Neural progenitor cell (in vitro differentiated cells): ENCODE results near the gene PIK3R2. TPM values are rescaled to one million over a fixed set of nuclear protein-coding genes. Genes with fewer than 3 reads are reported as not detected.

Experiments used
- DNase-seq: peaks from one replicate; pipeline ENCODE4 v3.0.0-alpha.2; 2016; ENCODE audit warnings: low spot score
- H2AFZ ChIP-seq: fragments of 200-600 bp; sonication (generic); replicated peaks from 2 replicates; pipeline ENCODE4 v1.6.1; 2016; ENCODE audit warnings: antibody characterized with exemption
- H3F3A ChIP-seq: fragments of 200-600 bp; sonication (generic); 2 replicates; pipeline ENCODE4 v1.6.1; 2016; ENCODE audit warnings: antibody characterized with exemption, low read depth
- H3K27ac ChIP-seq: fragments of 200-600 bp; sonication (generic); 2 replicates; pipeline ENCODE4 v1.5.1; 2016; ENCODE audit warnings: mild to moderate bottlenecking
- H3K27me3 ChIP-seq: fragments of 200-600 bp; sonication (generic); 2 replicates; pipeline ENCODE4 v1.6.1; 2016; ENCODE audit warnings: mild to moderate bottlenecking, moderate library complexity
- H3K36me3 ChIP-seq: fragments of 200-600 bp; sonication (generic); 2 replicates; pipeline ENCODE4 v1.5.1; 2016
- H3K4me1 ChIP-seq: fragments of 200-600 bp; sonication (generic); 2 replicates; pipeline ENCODE4 v1.6.1; 2016; ENCODE audit warnings: mixed run types
- H3K4me2 ChIP-seq: fragments of 200-600 bp; sonication (generic); 2 replicates; pipeline ENCODE4 v1.6.1; 2016
- H3K4me3 ChIP-seq: fragments of 200-600 bp; sonication (generic); 2 replicates; pipeline ENCODE4 v1.5.1; 2016
- H3K79me2 ChIP-seq: fragments of 200-600 bp; sonication (generic); 2 replicates; pipeline ENCODE4 v1.6.1; 2016; ENCODE audit warnings: low read depth
- H3K9ac ChIP-seq: fragments of 200-600 bp; sonication (generic); 2 replicates; pipeline ENCODE4 v1.6.1; 2016
- H3K9me3 ChIP-seq: fragments of 200-600 bp; sonication (generic); 2 replicates; pipeline ENCODE4 v1.5.1; 2016; ENCODE audit warnings: low read depth
- H4K20me1 ChIP-seq: fragments of 200-600 bp; sonication (generic); 2 replicates; pipeline ENCODE4 v1.6.1; 2016; ENCODE audit warnings: low read depth
- H3K27ac Mint-ChIP-seq: 3 replicates; pipeline ENCODE4 v1.8.0; 2021; ENCODE audit warnings: mixed read lengths
- H3K27me3 Mint-ChIP-seq: 2 replicates; pipeline ENCODE4 v1.8.0; 2022; ENCODE audit warnings: low read depth, mild to moderate bottlenecking, inconsistent platforms, moderate library complexity, mixed read lengths; ENCODE audit not compliant: insufficient read depth
- H3K36me3 Mint-ChIP-seq: 3 replicates; pipeline ENCODE4 v1.8.0; 2021; ENCODE audit warnings: mixed read lengths
- H3K4me1 Mint-ChIP-seq: 3 replicates; pipeline ENCODE4 v1.8.0; 2021; ENCODE audit warnings: mixed read lengths
- H3K4me3 Mint-ChIP-seq: 3 replicates; pipeline ENCODE4 v1.8.0; 2021; ENCODE audit warnings: mild to moderate bottlenecking, moderate library complexity, mixed read lengths
- H3K9me3 Mint-ChIP-seq: 3 replicates; pipeline ENCODE4 v1.8.0; 2020; ENCODE audit warnings: mixed read lengths
- EZH2 ChIP-seq: fragments of 200-600 bp; sonication (generic); IDR thresholded peaks from 2 replicates; pipeline ENCODE4 v1.6.1; 2017; ENCODE audit warnings: antibody characterized with exemption, mild to moderate bottlenecking, moderate library complexity
- EZH2phosphoT487 ChIP-seq: fragments of 200-600 bp; sonication (generic); IDR thresholded peaks from 2 replicates; pipeline ENCODE4 v1.6.1; 2017; ENCODE audit warnings: antibody characterized with exemption
- total RNA-seq: library from RNA; depleted of rRNA; stranded (reverse); fragments of >200 nt; gene quantifications from 2 replicates; pipeline ENCODE4 v1.2.3, GENCODE V29; 2015; ENCODE audit warnings: low replicate concordance
- TF ChIP-seq, protein P1 (sequence below): fragments of 200-600 bp; sonication (generic); IDR thresholded peaks from 2 replicates; pipeline ENCODE4 v1.5.1; 2017; ENCODE audit warnings: antibody characterized with exemption, mild to moderate bottlenecking

Gene PIK3R2
- total RNA-seq, 1 donor from 2014 or later = 21.4 TPM

DNA sequence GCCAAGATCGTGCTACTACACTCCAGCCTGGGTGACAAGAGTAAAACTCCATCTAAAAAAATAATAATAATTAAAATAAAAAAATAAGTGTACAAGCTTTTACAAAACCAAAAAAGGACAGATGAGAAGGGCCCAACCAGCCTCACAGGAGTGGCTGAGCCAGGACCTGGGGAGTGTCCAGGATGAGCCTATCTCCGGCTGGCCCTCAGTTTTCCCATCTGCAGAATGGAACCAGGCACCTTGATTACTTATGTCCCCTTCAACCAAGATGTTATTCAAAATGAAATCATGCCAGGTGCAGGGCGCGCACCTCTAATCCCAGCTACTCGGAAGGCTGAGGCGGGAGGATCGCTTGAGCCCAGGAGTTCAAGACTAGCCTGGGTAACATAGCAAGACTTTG, 11.1 kb downstream of the PIK3R2 start:
- Histone ChIP-seq H4K20me1 (peaks cover 10% of the 10 kb centered on the region), H3K36me3 (no peaks in the 10 kb centered on the region), H3K79me2 (no peaks in the 10 kb centered on the region), H3K9ac (no peak overlapping the region), H3F3A (peaks cover 5% of the 10 kb centered on the region), H3K4me3 (no peak overlapping the region), H3K27me3 (no peaks in the 10 kb centered on the region), H3K9me3 (no peaks in the 10 kb centered on the region), H3K27ac (no peak overlapping the region), H3K4me2 (no peak overlapping the region), H3K4me1 (peaks cover 3% of the 10 kb centered on the region), H2AFZ (no peak overlapping the region)
- Mint-ChIP-seq H3K27ac (no peak overlapping the region), H3K4me3 (no peak overlapping the region), H3K27me3 (peaks cover 8% of the 10 kb centered on the region), H3K4me1 (peaks cover 7% of the 10 kb centered on the region), H3K36me3 (peaks cover 15% of the 10 kb centered on the region), H3K9me3 (no peaks in the 10 kb centered on the region)
- no peak for TF ChIP-seq EZH2phosphoT487
- TF ChIP-seq, protein P1, sequence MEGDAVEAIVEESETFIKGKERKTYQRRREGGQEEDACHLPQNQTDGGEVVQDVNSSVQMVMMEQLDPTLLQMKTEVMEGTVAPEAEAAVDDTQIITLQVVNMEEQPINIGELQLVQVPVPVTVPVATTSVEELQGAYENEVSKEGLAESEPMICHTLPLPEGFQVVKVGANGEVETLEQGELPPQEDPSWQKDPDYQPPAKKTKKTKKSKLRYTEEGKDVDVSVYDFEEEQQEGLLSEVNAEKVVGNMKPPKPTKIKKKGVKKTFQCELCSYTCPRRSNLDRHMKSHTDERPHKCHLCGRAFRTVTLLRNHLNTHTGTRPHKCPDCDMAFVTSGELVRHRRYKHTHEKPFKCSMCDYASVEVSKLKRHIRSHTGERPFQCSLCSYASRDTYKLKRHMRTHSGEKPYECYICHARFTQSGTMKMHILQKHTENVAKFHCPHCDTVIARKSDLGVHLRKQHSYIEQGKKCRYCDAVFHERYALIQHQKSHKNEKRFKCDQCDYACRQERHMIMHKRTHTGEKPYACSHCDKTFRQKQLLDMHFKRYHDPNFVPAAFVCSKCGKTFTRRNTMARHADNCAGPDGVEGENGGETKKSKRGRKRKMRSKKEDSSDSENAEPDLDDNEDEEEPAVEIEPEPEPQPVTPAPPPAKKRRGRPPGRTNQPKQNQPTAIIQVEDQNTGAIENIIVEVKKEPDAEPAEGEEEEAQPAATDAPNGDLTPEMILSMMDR = no peak
- no peak for TF ChIP-seq EZH2
- DNase-seq = no peak

DNA sequence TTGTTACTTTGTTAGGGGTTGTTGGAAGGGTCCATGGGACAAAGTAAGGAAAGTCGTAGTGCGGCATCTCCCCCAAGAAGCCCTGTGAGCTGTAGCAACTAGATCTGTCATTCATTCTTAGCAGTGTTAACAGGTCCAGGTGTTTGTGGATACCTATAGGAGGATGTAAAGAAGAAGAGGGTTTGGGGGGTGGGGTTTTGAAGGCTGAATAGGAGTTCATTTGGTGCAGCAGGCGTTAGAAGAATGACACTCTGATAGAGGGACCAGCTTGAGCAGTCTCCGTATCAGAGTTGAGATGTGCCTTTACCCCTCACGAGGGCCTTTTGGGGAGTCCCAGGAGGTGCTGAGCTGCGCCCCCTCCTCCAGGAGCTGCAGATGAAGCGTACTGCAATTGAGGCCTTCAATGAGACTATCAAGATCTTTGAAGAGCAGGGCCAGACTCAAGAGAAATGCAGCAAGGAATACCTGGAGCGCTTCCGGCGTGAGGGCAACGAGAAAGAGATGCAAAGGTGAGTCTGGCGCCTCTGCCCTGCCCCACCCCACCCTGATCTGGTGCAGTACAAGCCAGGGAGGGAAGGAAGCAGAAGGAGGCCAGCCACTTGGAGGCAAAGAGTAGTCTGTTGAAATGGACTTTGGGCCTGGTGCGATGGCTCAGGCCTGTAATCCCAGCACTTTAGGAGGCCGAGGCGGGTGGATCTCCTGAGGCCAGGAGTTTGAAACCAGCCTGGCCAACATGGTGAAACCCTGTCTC, 13.0 kb downstream of the PIK3R2 start:
- no peaks in the 10 kb centered on the region for H3K27me3 ChIP-seq
- H3K9ac ChIP-seq = no peak overlapping the region
- H3K4me1 ChIP-seq = peaks cover under 1% of the 10 kb centered on the region
- no peak for TF ChIP-seq EZH2phosphoT487
- TF ChIP-seq, protein P1 = no peak
- H3K4me3 ChIP-seq = no peak overlapping the region
- peaks cover 8% of the 10 kb centered on the region for H3K4me1 Mint-ChIP-seq
- H3K27me3 Mint-ChIP-seq = peaks cover 6% of the 10 kb centered on the region
- no peaks in the 10 kb centered on the region for H3K79me2 ChIP-seq
- H3K9me3 Mint-ChIP-seq = no peaks in the 10 kb centered on the region
- H3K36me3 ChIP-seq = no peaks in the 10 kb centered on the region
- DNase-seq = no peak
- H2AFZ ChIP-seq = no peak overlapping the region
- H3F3A ChIP-seq = no peaks in the 10 kb centered on the region
- no peak overlapping the region for H3K27ac ChIP-seq
- H3K4me2 ChIP-seq = no peak overlapping the region
- no peak overlapping the region for H3K4me3 Mint-ChIP-seq
- H3K27ac Mint-ChIP-seq = peak overlapping the region; percentile 30
- no peaks in the 10 kb centered on the region for H3K9me3 ChIP-seq
- peaks cover 13% of the 10 kb centered on the region for H3K36me3 Mint-ChIP-seq
- H4K20me1 ChIP-seq = peaks cover 10% of the 10 kb centered on the region

DNA sequence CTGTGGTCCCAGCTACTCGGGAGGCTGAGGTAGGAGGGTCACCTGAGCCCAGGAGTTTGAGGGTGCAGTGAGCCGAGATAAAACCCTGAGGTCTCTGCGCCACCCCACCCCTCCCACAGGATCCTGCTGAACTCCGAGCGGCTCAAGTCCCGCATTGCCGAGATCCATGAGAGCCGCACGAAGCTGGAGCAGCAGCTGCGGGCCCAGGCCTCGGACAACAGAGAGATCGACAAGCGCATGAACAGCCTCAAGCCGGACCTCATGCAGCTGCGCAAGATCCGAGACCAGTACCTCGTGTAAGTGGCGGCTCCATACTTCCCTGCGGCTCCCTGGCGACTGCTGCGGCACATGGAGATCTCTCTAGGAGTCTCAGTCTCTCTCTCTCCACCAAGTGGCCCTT, 14.0 kb downstream of the PIK3R2 start:
- no peaks in the 10 kb centered on the region for H3K36me3 ChIP-seq
- no peaks in the 10 kb centered on the region for H3K9me3 ChIP-seq
- no peak overlapping the region for H3K4me3 ChIP-seq
- no peaks in the 10 kb centered on the region for H3K27me3 ChIP-seq
- no peaks in the 10 kb centered on the region for H3K9me3 Mint-ChIP-seq
- H3F3A ChIP-seq = no peaks in the 10 kb centered on the region
- no peak overlapping the region for H3K4me2 ChIP-seq
- no peak for DNase-seq
- H3K27ac Mint-ChIP-seq = no peak overlapping the region
- H3K27me3 Mint-ChIP-seq = peaks cover 6% of the 10 kb centered on the region
- peaks cover 3% of the 10 kb centered on the region for H3K4me1 Mint-ChIP-seq
- H3K27ac ChIP-seq = no peak overlapping the region
- H3K4me1 ChIP-seq = no peaks in the 10 kb centered on the region
- no peak overlapping the region for H2AFZ ChIP-seq
- H3K79me2 ChIP-seq = no peaks in the 10 kb centered on the region
- H4K20me1 ChIP-seq = peaks cover 3% of the 10 kb centered on the region
- TF ChIP-seq EZH2phosphoT487 = no peak
- TF ChIP-seq, protein P1 = no peak
- TF ChIP-seq EZH2 = no peak
- no peak overlapping the region for H3K4me3 Mint-ChIP-seq
- H3K36me3 Mint-ChIP-seq = peaks cover 13% of the 10 kb centered on the region
- no peak overlapping the region for H3K9ac ChIP-seq
